KBM-7 (cell line): Measurements from ENCODE around the gene RANBP17.
A peak's percentile ranks its signal among the peaks of the same experiment; 100 is the strongest.
"Not testable (repeated sequence)": the region's sequence is repeated elsewhere in the genome, so short reads cannot be mapped to it uniquely, and the experiment has no call there.

Source experiments
- DNase-seq: peaks from one replicate; pipeline ENCODE4 v3.0.0-alpha.2; 2015
- in situ Hi-C: fragments of 300-500 bp; cut with MboI; formaldehyde crosslinking; loops from 2 replicates; pipeline ENCODE4 v1.14.3; 2020; ENCODE audit warnings: low sequenced_read_pairs, low pct_unique_long_range_greater_than_20kb, mixed read lengths

RANBP17 gene

GRCh38 chr5:171261361-171261760 lies 399.5 kb downstream of the RANBP17 start:
- DNase-seq, result no peak
- in situ Hi-C loops, result no loop called here

- in situ Hi-C loops, result no loop called here
- no peak for DNase-seq
Observed at GRCh38 chr5:171261904-171262303, 400.1 kb downstream of the RANBP17 start.

GRCh38 chr5:171263181-171263580 lies 401.4 kb downstream of the RANBP17 start:
- DNase-seq, result no peak
- in situ Hi-C loops, result no loop called here

DNA sequence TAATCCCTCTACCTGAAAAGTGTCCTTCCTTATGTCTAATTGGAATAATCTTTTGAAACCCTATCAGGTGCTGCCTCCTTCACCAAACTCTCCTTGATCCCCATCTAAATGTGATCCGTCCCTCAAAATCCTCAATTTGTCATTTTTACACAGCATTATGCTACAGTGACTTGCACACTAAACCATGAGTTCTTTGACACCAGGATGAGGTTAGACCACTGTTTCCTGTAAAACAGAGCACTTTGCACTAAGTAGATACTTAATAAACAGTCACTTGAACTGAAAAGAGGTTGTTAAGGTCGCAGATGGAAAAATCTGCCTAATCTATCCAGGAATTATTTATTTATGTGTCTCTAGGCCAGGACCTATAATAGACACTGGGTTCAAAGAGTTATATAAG lies 403.0 kb downstream of the RANBP17 start:
- no peak for DNase-seq
- in situ Hi-C loops, result no loop called here

DNA sequence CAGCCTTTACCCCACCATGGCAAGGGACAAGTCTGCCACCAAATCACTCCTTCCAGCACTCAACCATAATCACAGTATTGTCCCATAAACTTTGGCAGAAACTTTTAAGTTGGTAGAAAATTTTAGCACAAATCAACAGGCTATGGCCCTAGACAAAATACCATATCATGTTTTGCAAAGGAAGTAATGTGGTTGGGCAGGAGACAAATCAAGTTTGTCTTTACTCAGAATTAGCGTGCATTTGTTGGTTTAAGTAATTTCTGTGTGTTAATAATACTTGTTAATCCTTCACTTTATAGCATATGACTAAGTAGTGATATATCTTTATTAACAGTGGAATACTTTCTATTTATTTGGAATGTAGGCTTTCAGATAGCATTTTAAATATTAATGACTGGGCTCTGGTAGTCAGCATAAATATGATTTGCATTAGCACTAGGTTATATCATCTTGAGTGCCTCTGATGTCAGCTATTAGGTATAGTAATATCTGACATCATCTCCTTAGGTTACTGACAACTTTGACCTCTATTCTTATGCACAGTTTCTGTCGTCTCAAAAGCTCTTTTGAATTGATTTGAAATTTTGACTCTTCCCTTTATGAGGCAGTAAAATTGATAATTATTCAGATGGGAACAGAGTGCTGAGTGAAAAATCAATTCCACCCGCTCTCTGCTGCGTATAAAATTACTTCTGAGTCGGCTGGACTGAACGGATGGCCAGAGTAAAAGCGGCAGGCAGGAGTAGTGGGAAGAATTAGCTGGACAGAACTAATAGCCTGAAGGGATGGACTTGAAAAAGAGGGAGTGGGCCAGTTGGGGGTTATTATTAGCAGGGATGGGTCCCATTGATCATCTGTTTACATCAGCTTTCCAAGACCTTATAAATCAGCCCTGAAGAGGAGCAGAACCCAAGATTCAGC lies 407.1 kb downstream of the RANBP17 start:
- in situ Hi-C loops, result no loop called here
- DNase-seq, result no peak

GRCh38 chr5:171269717-171270116 lies 407.9 kb downstream of the RANBP17 start:
- no peak for DNase-seq
- in situ Hi-C loops, result no loop called here

GRCh38 chr5:171270136-171270535 lies 408.3 kb downstream of the RANBP17 start:
- in situ Hi-C loops, result no loop called here
- DNase-seq, result no peak

DNA sequence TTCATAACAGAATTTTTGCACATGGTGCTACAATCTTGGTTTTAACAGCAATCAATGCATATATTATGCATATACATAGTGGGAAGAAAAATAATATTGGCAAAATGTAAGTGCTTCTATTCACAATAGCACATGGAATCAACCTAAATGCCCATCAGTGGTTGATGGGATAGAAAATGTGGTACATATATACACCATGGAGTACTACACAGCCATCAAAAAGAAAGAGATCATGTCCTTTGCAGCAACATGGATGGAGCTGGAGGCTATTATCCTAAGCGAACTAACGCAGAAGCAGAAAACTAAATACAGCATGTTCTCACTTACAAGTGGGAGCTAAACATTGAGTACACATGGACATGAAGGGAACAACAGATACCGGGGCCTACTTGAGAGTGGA lies 410.0 kb downstream of the RANBP17 start:
- DNase-seq, result no peak
- in situ Hi-C loops, result no loop called here

DNA sequence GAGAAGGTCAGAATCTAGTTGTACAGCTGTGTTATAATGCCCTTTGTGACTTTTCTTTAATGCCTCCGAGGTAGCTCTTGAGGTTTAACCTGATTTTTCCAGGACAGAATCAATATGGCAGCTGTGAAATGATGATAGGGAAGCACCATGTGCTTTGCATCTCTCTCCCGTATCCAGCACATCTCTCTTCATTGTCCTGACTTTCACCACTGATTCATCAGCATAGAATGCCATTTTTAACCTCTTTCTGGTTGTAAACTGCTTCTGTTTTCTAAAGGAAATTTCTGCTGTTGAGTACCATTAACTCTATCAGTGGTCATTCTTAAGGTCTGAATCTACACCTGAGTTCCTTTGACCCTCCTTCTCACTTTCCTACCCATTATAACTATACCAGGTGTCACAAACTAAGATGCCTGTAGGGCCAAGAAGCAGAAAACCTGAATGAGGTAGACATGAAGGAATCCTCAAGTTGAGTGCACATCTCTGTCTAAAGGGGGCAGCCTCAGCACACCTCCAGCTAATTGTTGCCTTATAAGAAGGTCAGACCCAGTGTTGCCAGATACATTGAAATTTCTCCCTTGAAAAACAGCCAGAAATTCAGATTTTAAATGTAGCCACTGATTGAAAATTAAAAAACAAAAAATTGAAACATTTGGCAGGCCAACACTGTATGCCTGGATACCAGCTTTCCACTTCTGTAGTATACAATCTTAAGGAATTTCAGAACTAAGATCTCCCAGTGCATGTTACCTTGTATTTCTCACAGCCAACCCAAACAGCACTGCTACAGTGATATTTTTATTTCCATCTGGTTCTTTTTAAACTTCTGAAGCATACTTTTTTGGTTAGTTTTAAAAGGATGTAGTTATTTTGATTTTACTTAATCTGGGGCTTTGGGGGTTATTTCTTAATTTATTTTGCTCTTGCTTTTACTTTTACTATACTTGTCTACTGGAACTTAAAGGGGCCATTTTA lies 411.5 kb downstream of the RANBP17 start:
- peak; percentile 6 for DNase-seq
- in situ Hi-C loops, result no loop called here

GRCh38 chr5:171275841-171276544 lies 414.2 kb downstream of the RANBP17 start:
- DNase-seq, result no peak

GRCh38 chr5:171283753-171284152 lies 421.9 kb downstream of the RANBP17 start:
- in situ Hi-C loops, result no loop called here
- no peak for DNase-seq

More at GRCh38 chr5:171275841-171276544, 414.2 kb downstream of the RANBP17 start:
- in situ Hi-C loops, result no loop called here

DNA sequence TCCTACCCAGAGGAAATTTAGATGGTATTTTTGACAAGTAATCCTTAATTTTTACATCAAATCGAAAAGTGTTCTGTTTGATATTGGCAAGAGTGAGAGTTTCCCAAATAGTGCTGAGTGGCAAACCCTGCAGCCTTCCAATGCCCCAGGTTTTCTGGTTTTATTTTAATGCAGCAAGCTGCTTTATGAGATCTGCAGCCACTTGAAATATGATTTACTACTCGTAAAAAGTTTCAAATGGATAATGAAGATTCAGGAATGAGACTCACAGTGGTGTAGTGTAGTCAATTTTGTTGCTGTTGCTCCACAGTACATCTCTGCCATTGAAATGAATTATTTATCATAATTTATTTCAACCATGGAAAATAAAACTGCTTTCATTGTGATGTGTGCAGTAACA lies 423.6 kb downstream of the RANBP17 start:
- in situ Hi-C loops, result no loop called here
- no peak for DNase-seq

DNA sequence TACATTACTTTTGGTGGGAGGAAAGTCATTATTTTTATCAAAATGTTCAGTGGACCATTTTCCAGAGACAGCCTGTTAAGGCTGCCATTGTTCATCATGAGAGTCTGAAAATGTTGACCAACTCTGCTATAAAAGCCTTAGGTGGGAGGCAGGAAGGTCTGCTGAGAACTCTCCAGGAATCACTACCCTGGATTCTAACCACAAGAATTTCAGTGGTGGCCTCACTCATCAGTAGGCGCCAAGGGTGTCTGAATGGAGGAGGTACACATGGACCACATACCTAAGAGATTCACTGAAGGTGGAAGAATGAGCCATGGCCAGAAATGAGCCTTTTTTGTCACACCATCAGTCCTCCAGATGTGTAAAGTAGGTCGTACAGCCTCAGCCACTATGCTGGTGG lies 426.2 kb downstream of the RANBP17 start:
- in situ Hi-C loops, result no loop called here

DNA sequence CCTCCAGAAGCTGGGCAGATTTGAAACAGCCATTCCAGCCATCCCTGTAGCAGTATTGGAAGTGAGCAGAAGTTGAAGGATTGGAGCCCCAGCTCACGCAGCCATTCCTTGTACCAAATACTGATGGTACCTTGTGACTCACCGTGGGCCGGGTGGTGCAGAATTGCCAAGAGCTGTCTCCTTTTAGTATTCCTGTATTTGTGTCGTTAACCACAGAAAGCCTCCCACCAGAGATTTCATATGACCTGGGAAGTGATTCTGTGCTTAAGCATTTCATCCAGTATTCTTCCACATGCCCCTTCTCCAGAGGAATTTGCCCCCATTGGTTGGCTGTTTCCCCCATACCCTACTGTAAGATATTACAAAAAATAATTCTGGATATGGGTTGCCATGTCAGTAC lies 429.6 kb downstream of the RANBP17 start:
- no peak for DNase-seq
- in situ Hi-C loops, result no loop called here

More for the DNA sequence above, 426.2 kb downstream of the RANBP17 start:
- no peak for DNase-seq

GRCh38 chr5:171295299-171295698 lies 433.5 kb downstream of the RANBP17 start:
- in situ Hi-C loops, result no loop called here
- DNase-seq, result no peak

DNA sequence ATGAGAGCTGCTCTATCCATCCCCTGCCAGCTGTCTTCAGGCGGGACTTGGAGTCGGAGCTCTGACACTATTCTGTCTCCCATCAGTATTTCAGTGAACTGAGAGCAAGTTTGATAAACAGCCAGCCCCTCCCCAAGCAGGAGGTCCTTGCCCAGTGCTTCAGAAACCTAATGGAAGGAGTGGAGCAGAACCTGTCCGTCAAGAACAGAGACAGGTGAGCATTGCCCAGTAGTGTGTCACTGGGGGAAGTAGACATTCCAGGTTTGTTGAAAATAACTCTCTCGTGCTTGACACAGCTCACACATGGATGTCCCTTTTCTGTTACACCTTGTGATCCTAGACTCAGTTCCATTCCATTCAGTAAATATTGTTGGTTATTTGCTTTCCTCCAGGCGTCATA lies 434.0 kb downstream of the RANBP17 start:
- in situ Hi-C loops, result no loop called here
- DNase-seq, result no peak

GRCh38 chr5:171297941-171298340 lies 436.1 kb downstream of the RANBP17 start:
- in situ Hi-C loops, DNase-seq: not testable (repeated sequence)

DNA sequence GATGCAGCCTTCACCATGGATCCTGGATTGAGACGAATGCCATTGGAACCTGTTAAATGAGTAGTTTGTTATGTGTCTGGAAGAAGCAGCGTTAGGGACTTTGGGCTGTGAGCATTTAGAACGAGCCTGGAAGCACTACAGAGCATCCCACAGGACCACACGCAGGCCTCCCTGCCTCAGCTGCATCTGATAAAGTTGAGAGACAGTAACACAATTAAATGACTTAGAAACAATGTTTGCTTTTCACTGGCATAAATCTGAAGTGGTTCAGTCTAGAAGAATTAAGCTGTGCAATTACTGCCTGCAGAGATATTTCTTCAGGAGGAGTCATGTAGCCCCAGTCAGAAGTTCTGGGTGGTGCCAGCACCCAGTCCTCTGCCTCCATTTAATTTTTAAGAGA lies 437.4 kb downstream of the RANBP17 start:
- DNase-seq, result no peak
- in situ Hi-C loops, result no loop called here

DNA sequence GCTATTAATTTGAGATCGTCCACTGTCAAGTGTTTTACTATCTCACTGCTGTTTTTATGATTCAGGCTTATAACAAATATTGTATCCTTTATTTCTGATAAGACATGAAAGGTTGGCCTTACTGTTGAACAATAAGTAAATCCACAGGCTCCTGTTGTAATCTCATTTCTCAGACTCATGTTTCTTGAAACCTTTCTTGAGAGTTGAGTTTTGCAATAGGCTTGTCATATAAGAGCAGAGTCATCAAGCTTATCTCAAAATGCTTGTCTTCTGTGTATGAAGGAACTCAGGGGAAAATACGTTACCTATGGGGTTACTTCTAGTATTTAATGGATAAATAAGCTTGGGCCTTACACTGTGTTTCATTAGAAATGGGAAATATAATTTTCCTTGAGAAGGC lies 438.0 kb downstream of the RANBP17 start:
- in situ Hi-C loops, result no loop called here
- DNase-seq, result no peak
